NCI-H1048 (cell line): ENCODE data around the gene PFN4.

Experiments
- DNase-seq: peaks from one replicate; lab custom pipeline; 2025; lab: John Stamatoyannopoulos, UW

Gene PFN4

DNA sequence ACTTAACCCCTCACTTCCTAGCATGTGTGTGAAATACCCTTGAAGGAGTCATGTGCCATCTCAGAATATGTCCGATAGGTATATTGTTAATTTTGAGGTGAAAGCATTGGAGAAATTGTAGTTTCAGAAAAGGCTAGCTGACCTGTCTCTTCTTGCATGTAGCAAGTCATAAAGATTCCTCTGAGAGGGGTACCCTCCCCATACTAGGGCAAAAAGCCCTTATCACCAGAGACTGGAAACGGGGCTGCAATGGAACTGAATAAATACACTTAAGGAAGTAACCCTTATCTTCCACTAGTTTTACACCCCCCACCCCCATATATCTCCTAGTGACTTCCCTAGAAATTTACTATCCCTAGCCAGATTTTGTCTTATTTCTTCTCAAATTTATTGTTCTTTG, 45.3 kb downstream of the PFN4 start:
- no peak for DNase-seq

DNA sequence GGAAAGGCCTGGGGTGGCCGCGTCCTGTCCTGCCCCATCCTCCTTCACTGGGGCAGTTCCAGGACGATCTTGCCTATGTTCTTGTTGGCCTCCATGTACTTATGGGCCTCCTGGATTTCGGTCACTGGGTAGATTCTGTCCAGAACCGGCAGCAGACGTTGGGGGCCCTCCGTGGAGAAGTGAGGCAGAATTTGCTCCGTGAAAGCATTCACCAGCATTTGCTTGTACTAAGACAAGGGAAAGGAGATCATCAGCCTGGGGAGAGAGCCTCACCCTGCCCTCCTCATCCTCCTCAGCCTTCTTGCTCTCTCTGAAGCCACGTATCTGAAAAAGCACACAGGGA, 45.6 kb downstream of the PFN4 start:
- DNase-seq: no peak

DNA sequence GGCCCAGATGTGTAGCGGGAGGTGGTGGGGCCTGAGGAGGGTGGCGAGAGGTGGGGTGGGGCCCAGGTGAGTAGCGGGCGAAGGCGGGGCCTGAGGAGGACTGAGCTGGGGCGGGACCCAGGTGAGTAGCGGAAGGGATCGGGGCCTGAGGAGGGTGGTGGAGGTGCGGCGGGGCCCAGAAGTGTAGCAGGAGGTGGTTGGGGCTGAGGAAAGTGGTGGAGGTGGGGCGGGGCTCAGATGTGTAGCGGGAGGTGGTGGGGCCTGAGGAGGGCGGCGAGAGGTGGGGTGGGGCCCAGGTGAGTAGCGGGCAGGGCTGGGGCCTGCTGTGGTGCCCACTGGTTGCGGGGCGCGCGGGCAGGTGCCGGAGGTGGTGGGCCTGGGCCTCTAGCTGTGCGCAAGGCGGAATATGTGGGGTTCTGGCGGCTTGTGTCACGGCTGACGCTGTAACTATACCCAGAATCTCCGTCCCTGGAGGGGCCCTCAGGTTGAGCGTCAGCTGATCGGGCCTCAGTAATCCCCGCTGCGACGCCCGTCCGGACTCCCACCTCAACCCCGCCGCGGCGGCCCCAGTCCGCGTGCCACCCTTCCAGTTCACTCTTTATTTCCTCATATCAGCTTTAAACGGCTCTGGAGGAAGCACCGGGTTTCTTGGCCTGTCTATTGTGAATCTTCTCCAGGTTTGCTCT, 46.1 kb downstream of the PFN4 start:
- no peak for DNase-seq

DNA sequence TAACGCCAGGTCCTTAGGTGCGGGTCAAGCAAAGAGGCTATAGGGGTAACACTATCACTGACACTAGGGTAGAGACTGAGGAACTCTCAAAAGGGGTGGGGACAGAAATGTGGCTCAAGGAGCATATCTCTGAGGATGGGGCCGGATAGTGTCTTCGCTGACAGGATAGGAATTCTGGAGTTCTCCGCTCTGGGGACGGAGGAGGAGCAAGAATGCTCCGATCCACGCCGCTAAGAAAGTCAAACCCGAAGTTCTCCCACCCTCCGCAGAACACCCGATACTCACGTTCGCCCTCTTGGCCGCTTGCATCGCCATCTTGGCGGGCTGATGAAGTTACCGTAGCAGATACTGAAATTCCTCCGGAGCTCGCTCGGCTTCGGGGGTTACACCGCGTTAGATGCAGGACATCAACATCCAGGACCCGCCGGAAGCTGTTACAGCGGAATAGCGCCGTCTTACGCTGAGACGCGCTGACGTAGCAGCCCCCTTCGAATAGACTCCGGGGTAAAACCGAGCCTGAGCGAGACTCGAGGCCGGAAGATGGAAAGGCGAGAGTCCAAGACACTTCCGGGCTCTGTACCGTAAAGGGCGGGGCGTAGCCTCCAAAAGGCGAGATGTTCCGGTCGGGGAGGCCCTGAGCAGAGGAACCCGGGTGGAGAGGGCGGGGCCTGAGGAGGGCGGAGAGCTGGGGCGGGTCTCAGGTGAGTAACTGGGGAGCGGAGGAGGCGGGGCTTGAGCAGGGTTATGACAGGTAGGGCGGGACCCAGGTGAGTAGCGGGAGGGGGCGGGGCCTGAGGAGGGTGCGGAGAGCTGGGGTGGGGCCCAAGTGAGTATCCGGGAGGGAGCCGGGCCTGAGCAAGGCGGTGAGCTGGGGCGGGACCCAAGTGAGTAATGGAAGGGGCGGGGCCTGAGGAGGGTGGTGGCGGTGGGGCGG, 47.0 kb downstream of the PFN4 start, which contains the start of gene SF3B6:
Gene SF3B6, minus strand, starts transcription at position 412 of the 934 bp plus-strand sequence. Its CDS starts 97 bp downstream, at position 315.
- peak; percentile 100 for DNase-seq

DNA sequence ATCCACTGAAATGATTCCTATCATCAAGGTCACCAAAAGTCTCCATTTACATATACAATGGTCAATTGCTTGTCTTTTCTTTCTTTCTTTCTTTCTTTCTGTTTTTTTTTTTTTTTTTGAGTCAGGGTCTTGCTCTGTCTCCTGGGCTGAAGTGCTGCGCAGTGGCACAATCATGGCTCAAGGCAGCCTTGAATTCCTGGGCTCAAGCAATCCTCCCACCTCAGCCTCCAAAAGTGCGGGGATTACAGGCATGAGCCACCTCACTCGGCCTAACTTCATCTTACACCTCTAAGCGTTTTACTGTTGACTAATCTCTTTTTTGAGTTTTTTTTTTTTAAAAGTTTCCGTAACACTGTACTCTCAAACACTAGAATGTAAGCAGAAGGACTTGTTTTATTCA, 47.9 kb downstream of the PFN4 start:
- no peak for DNase-seq

DNA sequence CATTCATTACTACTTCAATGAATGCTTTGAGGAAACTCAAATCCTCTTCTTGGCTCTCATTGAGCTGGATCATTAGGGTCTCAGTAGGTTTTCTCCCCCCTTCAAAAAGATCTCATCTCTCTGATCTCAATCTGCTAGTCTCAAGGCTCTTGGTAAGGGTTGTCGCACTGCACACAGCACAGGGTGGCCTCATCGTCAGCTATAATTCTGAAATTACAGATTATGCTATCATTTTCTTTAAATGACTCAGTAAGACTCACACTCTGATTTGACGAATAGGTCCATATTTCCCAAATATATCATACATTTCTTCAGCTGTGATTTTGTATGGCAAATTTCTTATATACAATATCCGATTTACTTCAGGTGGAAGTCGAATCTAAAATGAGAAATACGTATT, 49.3 kb downstream of the PFN4 start:
- DNase-seq: no peak

DNA sequence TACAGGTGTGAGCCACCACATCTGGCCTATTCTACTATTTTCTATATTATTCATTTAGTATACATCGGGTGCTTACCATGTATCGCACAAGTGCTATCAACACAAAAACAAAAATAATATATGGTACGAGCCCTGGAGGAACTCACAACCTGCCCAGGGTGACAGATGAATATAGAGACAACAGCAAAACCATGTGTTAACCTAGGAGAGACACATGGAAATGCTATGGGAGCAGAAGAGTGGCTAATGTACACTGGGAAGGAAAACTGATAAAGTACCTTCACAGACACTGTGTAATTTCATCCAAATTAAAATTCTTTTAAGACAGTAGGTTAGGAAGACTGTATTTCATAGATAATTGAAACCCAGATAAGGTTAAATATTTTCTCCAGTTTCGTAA, 50.9 kb downstream of the PFN4 start:
- DNase-seq: no peak

DNA sequence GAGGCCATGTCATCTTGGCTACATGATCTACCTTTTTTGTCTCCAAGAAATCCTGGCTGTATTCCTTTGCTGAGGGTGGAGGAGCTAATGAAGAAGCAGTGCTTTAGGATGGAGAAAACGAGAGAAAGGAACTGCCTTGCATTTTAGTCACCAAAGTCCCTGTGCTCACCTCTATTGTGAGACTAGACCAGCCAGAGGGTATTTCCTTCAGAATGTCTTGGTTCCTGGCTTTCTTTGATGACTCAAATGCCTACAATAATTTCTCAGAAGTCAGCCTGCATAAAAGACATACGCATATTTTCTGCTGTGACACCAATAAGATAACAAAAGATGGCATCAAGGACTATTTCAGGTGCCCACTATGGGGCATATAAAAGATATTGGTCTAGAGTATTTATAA, 57.8 kb downstream of the PFN4 start:
- DNase-seq: no peak
